GM12878 (cell line): ENCODE measurements around the gene SLC6A8. TPM values are rescaled to one million over a fixed set of nuclear protein-coding genes. Genes with fewer than 3 reads are reported as not detected.

Experiments
- ATAC-seq: fragments of 200-7000 bp; cut with Tn5 transposase; 3 replicates; pipeline ENCODE4 v1.9.1; 2020; ENCODE audit warnings: mild to moderate bottlenecking, moderate library complexity
- BruUV-seq: library from RNA; stranded (reverse); fragments of 400-500 nt; replicated peaks from 2 replicates; lab custom pipeline; 2021; lab: Mats Ljungman, UMichigan
- CTCF ChIA-PET: fragments of 300-600 bp; sonication (Branson Sonifier 250); formaldehyde crosslinking; extraction: SDS; loops from one replicate; lab custom pipeline; 2021; ENCODE audit warnings: inconsistent platforms; lab: Yijun Ruan, JAX
- POLR2A ChIA-PET: fragments of 350-600 bp; formaldehyde crosslinking; extraction: SDS; loops from one replicate; lab custom pipeline; 2021; ENCODE audit warnings: inconsistent platforms; lab: Charles Lee
- RAD21 ChIA-PET: fragments of 300-600 bp; sonication (Branson Sonifier 250); formaldehyde crosslinking; loops from one replicate; lab custom pipeline; 2023; ENCODE audit warnings: antibody characterized with exemption; ENCODE audit not compliant: unreplicated experiment; lab: Charles Lee
- SMC1A ChIA-PET: fragments of 300-600 bp; sonication (Branson Sonifier 250); formaldehyde crosslinking; loops from one replicate; lab custom pipeline; 2023; ENCODE audit not compliant: unreplicated experiment, uncharacterized antibody; lab: Charles Lee
- DNase-seq: peaks from one replicate; pipeline ENCODE4 v3.0.0-alpha.2; 2011; ENCODE audit warnings: low read depth, low spot score
- FAIRE-seq: peaks from 3 replicates; lab custom pipeline; 2011; peaks lifted over from hg19 to GRCh38; lab: Jason Lieb, UNC
- H2AFZ ChIP-seq: 2 replicates; pipeline ENCODE4 v1.6.0; 2011; ENCODE audit warnings: low read depth, low read length, control low read depth; ENCODE audit not compliant: control insufficient read depth
- H3K27ac ChIP-seq: 2 replicates; pipeline ENCODE4 v1.5.1; 2011; ENCODE audit warnings: control low read depth; ENCODE audit not compliant: control insufficient read depth, insufficient read depth
- H3K27me3 ChIP-seq, 2 experiments: replicated peaks in 1 of 2; 2 replicates each; pipeline versions ENCODE4 v1.6.0 to v1.6.1; 2011; ENCODE audit warnings: low read length in 1 of 2; ENCODE audit not compliant: control insufficient read depth in 2 of 2, insufficient read depth in 2 of 2
- H3K36me3 ChIP-seq, 2 experiments: 2 replicates each; pipeline ENCODE4 v1.5.1; 2011; ENCODE audit warnings: low read length in 1 of 2; ENCODE audit not compliant: control insufficient read depth in 2 of 2, insufficient read depth in 2 of 2
- H3K4me1 ChIP-seq: 2 replicates; pipeline ENCODE4 v1.6.1; 2011; ENCODE audit warnings: mild to moderate bottlenecking, low read length, moderate library complexity, mixed read lengths; ENCODE audit not compliant: control insufficient read depth, insufficient read depth
- H3K4me2 ChIP-seq: 2 replicates; pipeline ENCODE4 v1.6.0; 2011; ENCODE audit warnings: control low read depth; ENCODE audit not compliant: control insufficient read depth, insufficient read depth
- H3K4me3 ChIP-seq: fragments of 200-600 bp; sonication (generic); 2 replicates; pipeline ENCODE4 v1.5.1; 2016
- H3K79me2 ChIP-seq: 2 replicates; pipeline ENCODE4 v1.6.0; 2011; ENCODE audit warnings: low read length; ENCODE audit not compliant: control insufficient read depth, insufficient read depth
- H3K9ac ChIP-seq: 2 replicates; pipeline ENCODE4 v1.8.0; 2011; ENCODE audit warnings: low read length, control low read depth, mixed read lengths; ENCODE audit not compliant: control insufficient read depth, insufficient read depth
- H3K9me3 ChIP-seq: replicated peaks from 3 replicates; pipeline ENCODE4 v1.5.1; 2011; ENCODE audit warnings: mild to moderate bottlenecking, low read length; ENCODE audit not compliant: control insufficient read depth, insufficient read depth
- H4K20me1 ChIP-seq: 2 replicates; pipeline ENCODE4 v1.6.0; 2011; ENCODE audit not compliant: control insufficient read depth, insufficient read depth
- CHD2 ChIP-seq: IDR thresholded peaks from 2 replicates; pipeline ENCODE4 v1.6.1; 2011; ENCODE audit warnings: low read depth, low read length, improper control_type of control experiment, borderline replicate concordance
- GABPA ChIP-seq: IDR thresholded peaks from 2 replicates; pipeline ENCODE4 v1.6.1; 2014; ENCODE audit warnings: antibody characterized with exemption, low read depth, mild to moderate bottlenecking, inconsistent platforms
- KAT2A ChIP-seq: conservative IDR thresholded peaks from 2 replicates; pipeline ENCODE4 v1.6.1; 2011; ENCODE audit warnings: low read depth, low read length; ENCODE audit not compliant: control insufficient read depth
- KLF5 ChIP-seq: fragments of 450-650 bp; IDR thresholded peaks from 2 replicates; pipeline ENCODE4 v1.6.1; 2014; ENCODE audit warnings: mild to moderate bottlenecking; ENCODE audit not compliant: partially characterized antibody
- MTA3 ChIP-seq: IDR thresholded peaks from 2 replicates; pipeline ENCODE4 v1.6.1; 2012; ENCODE audit warnings: low read length, inconsistent platforms, borderline replicate concordance
- SIX5 ChIP-seq: IDR thresholded peaks from 2 replicates; pipeline ENCODE4 v1.6.1; 2011; ENCODE audit warnings: mild to moderate bottlenecking, low read depth, low read length, moderate library complexity; ENCODE audit not compliant: severe bottlenecking
- TARDBP ChIP-seq: IDR thresholded peaks from 2 replicates; pipeline ENCODE4 v1.6.1; 2016; ENCODE audit warnings: borderline replicate concordance
- WGBS: methylation state at CpG from one replicate; pipeline ENCODE4 v1.1.6; 2016; ENCODE audit warnings: low lambda C conversion rate; ENCODE audit not compliant: insufficient replicate concordance, insufficient coverage; ENCODE audit errors: missing lambda C conversion rate; 5-methylcytosine and 5-hydroxymethylcytosine counted together
- in situ Hi-C: fragments of 300-500 bp; cut with MboI; formaldehyde crosslinking; loops from 9 replicates; pipeline ENCODE4 v1.14.3; 2018; ENCODE audit warnings: mixed read lengths
- intact Hi-C: fragments of 100-400 bp; cut with micrococcal nuclease; formaldehyde crosslinking; loops from one replicate; pipeline ENCODE4 v1.14.2; 2022; ENCODE audit not compliant: unreplicated experiment
- polyA plus RNA-seq, 11 experiments: library from polyadenylated mRNA; depleted of rRNA in 4 of 11; unstranded in 6 of 11; stranded (reverse) in 5 of 11; fragments of >200 nt; fragmentation: Nextera tagmentation in 4 of 11; fragmentation: Illumina TruSeq in 1 of 11; extraction: Ambion mirVana in 4 of 11; extraction: Trizol in 1 of 11; gene quantifications; 1 replicate in 1 of 11; 2 replicates in 10 of 11; pipeline versions ENCODE4 v1.2.1 to v1.2.3, GENCODE V29; 2011 to 2016; ENCODE audit warnings: inconsistent platforms in 2 of 11, missing spikeins in 2 of 11, low read depth in 1 of 11
- total RNA-seq, 4 experiments: library from RNA; depleted of rRNA in 3 of 4; stranded (reverse); fragments of >200 nt in 3 of 4; fragmentation: Illumina TruSeq in 1 of 4; extraction: Trizol in 1 of 4; gene quantifications; 2 replicates each; pipeline versions ENCODE4 v1.2.1 to v1.2.3, GENCODE V29; 2013 to 2021
- TF ChIP-seq, protein P1 (sequence below): fragments of 450-650 bp; IDR thresholded peaks from 2 replicates; pipeline ENCODE4 v1.6.1; 2017; ENCODE audit warnings: mild to moderate bottlenecking, moderate library complexity
- TF ChIP-seq, protein P2 (sequence below): fragments of 150-350 bp; IDR thresholded peaks from 2 replicates; pipeline ENCODE4 v1.6.1; 2016; ENCODE audit warnings: low read depth, low read length
- TF ChIP-seq, protein P3 (sequence below): fragments of 450-650 bp; IDR thresholded peaks from 2 replicates; pipeline ENCODE4 v1.6.1; 2017; ENCODE audit warnings: borderline replicate concordance
- TF ChIP-seq, protein P4 (sequence below): fragments of 450-650 bp; IDR thresholded peaks from 2 replicates; pipeline ENCODE4 v1.6.1; 2018; ENCODE audit warnings: borderline replicate concordance, mild to moderate bottlenecking; ENCODE audit not compliant: partially characterized antibody

SLC6A8 gene
- total and polyA plus RNA-seq, 10 of the 15 experiments (the other 5 are each of a cell fraction or from before 2014, with no cell fraction given): 0.01 to 0.72 (median 0.17) TPM; not detected in 6

DNA sequence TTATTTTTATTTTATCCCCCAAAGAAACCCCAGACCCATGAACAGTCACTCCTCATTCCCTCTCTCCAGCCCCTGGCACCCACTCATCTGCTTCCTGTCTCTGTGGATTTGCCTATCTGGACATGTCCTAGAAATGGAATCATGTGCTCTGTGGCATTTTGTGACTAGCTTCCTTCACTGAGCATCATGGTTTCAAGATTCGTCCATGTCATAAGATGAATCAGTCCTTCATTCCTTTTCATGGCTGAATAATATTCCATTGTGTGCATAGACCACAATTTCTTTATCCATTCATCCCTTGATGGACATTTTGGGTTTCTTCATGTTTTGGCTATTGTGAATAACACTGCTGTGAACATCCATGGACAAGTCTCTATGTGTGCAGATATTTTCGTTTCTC is 47.1 kb downstream of the SLC6A8 start:
- ChIA-PET SMC1A (no interaction called here), CTCF (interaction anchor here (0.7 kb wide), 1 partner anchor 54 kb away, joined by 3 read pairs; no protein-coding TSS in a partner anchor), POLR2A (interaction anchor here (0.9 kb wide), 1 partner anchor 9 kb away, joined by 3 read pairs; no protein-coding TSS in a partner anchor), RAD21 (interaction anchor here (1.0 kb wide), 1 partner anchor 8 kb away, joined by 3 read pairs; no protein-coding TSS in a partner anchor)
- intact Hi-C loops: no loop called here
- no peaks in the 10 kb centered on the region for H3K27me3 ChIP-seq
- H3K36me3 ChIP-seq: no peaks in the 10 kb centered on the region
- WGBS: 23% methylated on average over 2 of the region's 2 CpGs
- peaks cover 2% of the 10 kb centered on the region; the same call in 1 of the 3 replicates for H3K9me3 ChIP-seq
- in situ Hi-C loops: loop anchor here (10.0 kb wide), 2 partner anchors 50 to 60 kb away; partner anchors contain the start of genes PNCK and SRPK3
- H3K9ac ChIP-seq: no peak overlapping the region
- DNase-seq: no peak
- no peak overlapping the region for H3K4me3 ChIP-seq
- BruUV-seq: no TSS peak
- no peaks in the 10 kb centered on the region for H4K20me1 ChIP-seq
- no peak overlapping the region for H2AFZ ChIP-seq
- no peak for FAIRE-seq
- no peak overlapping the region for H3K27ac ChIP-seq
- no peaks in the 10 kb centered on the region for H3K79me2 ChIP-seq
- ATAC-seq: no peak
- no peaks in the 10 kb centered on the region for H3K4me1 ChIP-seq
- H3K4me2 ChIP-seq: no peak overlapping the region
- TF ChIP-seq GABPA (no peak), CHD2 (no peak), SIX5 (no peak), MTA3 (no peak), KLF5 (no peak), TARDBP (no peak), KAT2A (no peak)
- TF ChIP-seq, protein P1, sequence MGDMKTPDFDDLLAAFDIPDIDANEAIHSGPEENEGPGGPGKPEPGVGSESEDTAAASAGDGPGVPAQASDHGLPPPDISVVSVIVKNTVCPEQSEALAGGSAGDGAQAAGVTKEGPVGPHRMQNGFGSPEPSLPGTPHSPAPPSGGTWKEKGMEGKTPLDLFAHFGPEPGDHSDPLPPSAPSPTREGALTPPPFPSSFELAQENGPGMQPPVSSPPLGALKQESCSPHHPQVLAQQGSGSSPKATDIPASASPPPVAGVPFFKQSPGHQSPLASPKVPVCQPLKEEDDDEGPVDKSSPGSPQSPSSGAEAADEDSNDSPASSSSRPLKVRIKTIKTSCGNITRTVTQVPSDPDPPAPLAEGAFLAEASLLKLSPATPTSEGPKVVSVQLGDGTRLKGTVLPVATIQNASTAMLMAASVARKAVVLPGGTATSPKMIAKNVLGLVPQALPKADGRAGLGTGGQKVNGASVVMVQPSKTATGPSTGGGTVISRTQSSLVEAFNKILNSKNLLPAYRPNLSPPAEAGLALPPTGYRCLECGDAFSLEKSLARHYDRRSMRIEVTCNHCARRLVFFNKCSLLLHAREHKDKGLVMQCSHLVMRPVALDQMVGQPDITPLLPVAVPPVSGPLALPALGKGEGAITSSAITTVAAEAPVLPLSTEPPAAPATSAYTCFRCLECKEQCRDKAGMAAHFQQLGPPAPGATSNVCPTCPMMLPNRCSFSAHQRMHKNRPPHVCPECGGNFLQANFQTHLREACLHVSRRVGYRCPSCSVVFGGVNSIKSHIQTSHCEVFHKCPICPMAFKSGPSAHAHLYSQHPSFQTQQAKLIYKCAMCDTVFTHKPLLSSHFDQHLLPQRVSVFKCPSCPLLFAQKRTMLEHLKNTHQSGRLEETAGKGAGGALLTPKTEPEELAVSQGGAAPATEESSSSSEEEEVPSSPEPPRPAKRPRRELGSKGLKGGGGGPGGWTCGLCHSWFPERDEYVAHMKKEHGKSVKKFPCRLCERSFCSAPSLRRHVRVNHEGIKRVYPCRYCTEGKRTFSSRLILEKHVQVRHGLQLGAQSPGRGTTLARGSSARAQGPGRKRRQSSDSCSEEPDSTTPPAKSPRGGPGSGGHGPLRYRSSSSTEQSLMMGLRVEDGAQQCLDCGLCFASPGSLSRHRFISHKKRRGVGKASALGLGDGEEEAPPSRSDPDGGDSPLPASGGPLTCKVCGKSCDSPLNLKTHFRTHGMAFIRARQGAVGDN: no peak
- TF ChIP-seq, protein P2, sequence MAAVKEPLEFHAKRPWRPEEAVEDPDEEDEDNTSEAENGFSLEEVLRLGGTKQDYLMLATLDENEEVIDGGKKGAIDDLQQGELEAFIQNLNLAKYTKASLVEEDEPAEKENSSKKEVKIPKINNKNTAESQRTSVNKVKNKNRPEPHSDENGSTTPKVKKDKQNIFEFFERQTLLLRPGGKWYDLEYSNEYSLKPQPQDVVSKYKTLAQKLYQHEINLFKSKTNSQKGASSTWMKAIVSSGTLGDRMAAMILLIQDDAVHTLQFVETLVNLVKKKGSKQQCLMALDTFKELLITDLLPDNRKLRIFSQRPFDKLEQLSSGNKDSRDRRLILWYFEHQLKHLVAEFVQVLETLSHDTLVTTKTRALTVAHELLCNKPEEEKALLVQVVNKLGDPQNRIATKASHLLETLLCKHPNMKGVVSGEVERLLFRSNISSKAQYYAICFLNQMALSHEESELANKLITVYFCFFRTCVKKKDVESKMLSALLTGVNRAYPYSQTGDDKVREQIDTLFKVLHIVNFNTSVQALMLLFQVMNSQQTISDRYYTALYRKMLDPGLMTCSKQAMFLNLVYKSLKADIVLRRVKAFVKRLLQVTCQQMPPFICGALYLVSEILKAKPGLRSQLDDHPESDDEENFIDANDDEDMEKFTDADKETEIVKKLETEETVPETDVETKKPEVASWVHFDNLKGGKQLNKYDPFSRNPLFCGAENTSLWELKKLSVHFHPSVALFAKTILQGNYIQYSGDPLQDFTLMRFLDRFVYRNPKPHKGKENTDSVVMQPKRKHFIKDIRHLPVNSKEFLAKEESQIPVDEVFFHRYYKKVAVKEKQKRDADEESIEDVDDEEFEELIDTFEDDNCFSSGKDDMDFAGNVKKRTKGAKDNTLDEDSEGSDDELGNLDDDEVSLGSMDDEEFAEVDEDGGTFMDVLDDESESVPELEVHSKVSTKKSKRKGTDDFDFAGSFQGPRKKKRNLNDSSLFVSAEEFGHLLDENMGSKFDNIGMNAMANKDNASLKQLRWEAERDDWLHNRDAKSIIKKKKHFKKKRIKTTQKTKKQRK: no peak
- TF ChIP-seq, protein P3, sequence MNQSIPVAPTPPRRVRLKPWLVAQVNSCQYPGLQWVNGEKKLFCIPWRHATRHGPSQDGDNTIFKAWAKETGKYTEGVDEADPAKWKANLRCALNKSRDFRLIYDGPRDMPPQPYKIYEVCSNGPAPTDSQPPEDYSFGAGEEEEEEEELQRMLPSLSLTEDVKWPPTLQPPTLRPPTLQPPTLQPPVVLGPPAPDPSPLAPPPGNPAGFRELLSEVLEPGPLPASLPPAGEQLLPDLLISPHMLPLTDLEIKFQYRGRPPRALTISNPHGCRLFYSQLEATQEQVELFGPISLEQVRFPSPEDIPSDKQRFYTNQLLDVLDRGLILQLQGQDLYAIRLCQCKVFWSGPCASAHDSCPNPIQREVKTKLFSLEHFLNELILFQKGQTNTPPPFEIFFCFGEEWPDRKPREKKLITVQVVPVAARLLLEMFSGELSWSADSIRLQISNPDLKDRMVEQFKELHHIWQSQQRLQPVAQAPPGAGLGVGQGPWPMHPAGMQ: no peak
- TF ChIP-seq, protein P4, sequence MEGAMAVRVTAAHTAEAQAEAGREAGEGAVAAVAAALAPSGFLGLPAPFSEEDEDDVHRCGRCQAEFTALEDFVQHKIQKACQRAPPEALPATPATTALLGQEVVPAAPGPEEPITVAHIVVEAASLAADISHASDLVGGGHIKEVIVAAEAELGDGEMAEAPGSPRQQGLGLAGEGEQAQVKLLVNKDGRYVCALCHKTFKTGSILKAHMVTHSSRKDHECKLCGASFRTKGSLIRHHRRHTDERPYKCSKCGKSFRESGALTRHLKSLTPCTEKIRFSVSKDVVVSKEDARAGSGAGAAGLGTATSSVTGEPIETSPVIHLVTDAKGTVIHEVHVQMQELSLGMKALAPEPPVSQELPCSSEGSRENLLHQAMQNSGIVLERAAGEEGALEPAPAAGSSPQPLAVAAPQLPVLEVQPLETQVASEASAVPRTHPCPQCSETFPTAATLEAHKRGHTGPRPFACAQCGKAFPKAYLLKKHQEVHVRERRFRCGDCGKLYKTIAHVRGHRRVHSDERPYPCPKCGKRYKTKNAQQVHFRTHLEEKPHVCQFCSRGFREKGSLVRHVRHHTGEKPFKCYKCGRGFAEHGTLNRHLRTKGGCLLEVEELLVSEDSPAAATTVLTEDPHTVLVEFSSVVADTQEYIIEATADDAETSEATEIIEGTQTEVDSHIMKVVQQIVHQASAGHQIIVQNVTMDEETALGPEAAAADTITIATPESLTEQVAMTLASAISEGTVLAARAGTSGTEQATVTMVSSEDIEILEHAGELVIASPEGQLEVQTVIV: no peak
